T-helper 2 cell (primary cell): ENCODE results near the gene ZNF280C.
A peak's percentile ranks its signal among the peaks of the same experiment; 100 is the strongest.
"Not testable (repeated sequence)": the region's sequence is repeated elsewhere in the genome, so short reads cannot be mapped to it uniquely, and the experiment has no call there.

ENCODE experiments used
- DNase-seq, 5 experiments: peaks; one replicate each; pipeline versions ENCODE4 v3.0.0 to v3.0.0-alpha.2; 2012 to 2022
- total RNA-seq, 2 donors: gene quantifications; one replicate each; lab custom pipeline; 2026; lab: John Stamatoyannopoulos, UW

The ZNF280C gene
- total RNA-seq: 8.1 to 10.9 reads per million in 2 donors

DNA sequence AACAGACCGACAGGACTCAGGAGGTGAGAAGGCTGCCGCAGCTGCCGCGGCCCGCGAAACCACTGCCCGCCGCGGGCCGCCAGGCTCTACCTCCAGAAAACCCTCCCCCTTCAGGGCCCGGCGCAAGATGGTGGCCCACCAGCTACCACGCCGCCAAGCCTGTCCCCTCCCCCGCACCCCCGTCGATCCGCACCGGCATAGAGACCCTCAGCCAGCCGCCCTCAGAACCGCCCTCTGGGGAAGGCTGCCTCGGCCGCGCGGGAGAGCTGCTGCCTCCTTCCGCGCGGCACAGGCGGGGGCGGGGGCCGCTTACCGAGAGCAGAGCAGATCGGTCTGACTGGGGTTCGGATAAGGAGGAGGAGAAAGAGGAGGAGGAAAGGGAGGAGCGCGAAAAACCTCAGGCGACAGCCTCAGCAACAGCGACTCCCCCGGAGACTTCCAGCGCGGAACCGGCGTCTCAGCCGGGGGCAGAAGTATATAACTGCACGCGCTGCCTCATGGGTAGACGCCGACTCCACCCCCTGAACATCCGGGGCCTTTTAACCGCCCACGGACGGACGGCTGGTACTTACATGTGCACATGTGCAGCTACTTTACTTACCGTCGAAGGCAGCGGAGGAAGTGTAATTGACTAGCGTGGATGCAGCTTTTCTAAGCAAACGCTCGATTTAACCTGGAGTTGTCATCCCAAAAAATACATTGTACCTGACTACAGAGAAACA, at the start of gene ZNF280C:
Gene ZNF280C, minus strand, starts transcription at position 451 of the 722 bp plus-strand sequence. CDS start 8,450 bp downstream, outside the sequence.
- peak; percentile 67 to 97 (median 84) for DNase-seq

DNA sequence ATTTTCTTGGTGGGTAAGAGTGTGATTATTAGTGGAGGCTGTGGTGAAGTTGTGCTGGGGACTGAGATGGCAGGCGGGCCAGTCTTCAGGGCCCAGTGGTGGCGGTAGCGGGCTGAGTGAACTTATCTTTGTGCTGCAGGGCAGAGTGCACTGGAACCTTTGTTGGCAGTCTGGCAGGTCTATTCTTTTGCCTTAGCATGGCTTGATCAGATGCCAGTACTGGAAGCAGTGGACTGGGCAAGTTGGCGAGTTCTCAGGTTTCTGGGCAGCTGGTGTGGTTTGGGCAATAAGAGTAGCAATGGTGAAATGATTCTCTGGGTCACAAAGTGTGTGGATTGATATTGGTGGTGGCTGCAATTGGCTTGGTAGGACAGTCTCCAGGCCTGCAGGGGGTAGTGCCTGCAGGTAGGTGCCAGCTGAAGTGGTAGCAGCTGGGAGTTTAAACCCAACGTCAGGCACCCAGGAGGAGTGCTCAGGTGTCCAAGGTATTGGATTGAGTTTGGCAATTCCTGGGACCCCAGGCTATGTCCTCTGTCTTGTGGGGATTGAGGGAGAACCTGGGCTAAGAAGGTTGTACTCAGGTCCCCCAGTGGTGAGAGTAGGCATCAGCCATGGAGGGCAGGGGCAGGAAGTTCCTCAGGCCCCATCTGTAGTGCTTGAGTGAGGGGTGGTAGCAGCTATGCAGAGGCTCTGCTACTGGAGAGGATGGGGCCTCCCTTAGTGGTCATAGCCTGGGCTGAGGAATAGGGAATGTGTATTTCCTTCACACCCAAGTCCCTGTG, 36.1 kb upstream of the ZNF280C start:
- DNase-seq: no peak

- no peak for DNase-seq
Observed at GRCh38 chrX:130301977-130302376, 33.3 kb upstream of the ZNF280C start.

DNA sequence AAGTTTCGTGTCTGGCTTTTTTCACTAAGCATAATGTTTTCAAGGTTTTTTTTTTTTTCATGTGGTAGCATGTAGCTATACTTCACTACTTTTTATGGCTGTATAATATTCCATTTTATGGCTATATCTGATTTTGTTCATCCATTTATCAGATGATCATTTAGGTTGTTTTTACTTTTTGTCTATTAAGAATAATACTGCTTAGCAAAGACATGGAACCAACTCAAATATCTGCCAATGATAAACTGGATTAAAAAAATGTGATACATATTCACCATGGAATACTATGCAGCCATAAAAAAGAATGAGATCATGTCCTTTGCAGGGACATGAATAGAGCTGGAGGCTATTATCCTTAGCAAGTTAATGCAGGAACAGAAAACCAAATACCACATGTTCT, 32.7 kb upstream of the ZNF280C start:
- DNase-seq: no peak

GRCh38 chrX:130300010-130300282, 31.2 kb upstream of the ZNF280C start:
- DNase-seq: no peak

DNA sequence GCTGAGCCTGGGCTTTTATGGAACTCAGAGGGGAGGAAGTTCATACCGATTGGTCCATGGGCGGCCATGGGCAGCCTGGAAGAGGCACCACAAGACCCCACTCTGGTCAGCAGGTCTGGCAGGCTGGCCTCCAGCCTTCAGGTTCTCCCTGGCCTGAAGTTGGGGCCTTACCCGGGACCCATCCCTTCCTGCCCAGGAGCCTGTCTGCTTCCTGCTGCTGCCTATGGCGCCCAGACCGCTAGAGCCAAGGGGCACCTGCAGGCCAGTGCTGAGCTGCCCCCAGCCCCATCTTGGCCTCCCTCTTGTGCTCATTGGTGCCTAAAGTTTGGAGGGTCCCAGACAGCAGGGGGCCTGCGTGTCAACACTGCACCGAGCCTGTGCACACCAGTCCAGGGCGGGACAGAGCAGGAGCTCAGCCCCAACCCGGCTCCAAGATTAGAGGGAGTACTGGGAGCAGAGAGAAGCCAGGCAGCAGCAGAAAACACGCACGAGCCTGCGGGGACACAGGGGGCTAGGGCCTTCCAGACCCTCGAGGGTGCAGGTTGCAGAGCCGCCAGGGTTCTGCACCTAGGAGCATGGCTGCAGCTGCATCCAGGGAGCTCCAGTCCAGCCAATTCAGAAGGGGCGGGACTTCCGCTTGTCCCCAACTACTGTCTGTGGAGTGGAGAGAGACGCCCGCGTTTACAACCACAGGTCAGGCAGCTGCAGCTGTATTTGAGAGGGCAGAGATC, 30.7 kb upstream of the ZNF280C start:
- no peak for DNase-seq

- DNase-seq: no peak
Observed at GRCh38 chrX:130296743-130297142, 28.0 kb upstream of the ZNF280C start.

- no peak for DNase-seq
Observed at GRCh38 chrX:130296297-130296678, 27.6 kb upstream of the ZNF280C start.

DNA sequence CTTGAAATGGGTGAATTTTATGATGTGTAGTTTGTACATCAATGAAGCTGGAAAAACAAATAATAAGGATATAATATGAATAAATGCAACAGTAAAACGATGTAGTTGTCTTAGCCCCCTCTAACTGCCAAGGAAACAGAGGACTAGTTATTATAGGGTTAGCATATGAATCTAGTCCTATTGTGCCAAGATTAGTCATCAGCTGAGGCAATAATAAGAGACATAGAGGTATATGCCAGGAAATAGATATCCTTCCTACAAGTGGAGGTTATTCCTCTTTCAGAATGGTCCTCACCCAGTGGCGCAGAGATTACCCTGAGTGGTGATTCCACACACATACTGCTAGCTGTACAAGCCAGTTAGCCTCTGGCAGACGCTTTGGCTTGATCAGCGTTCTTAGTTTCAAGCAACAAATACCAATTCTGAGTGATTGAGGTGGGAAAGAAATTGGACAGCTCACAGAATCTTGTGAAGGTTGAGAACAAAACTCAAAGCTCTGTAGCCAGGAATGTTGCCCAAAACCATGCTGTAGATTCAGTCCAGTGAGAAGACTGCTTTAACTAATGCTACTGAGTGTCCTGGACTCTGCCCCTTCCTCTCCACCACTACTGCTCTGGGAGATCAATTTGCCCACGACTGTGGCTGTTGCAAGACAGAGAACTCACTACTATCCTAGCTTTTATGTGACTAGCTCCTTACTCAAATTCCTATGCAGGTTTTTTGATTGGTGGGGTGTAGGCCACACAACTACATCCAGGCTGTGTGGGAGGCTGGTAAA, 27.0 kb upstream of the ZNF280C start:
- DNase-seq: no peak

- DNase-seq: no peak
Observed at GRCh38 chrX:130287071-130287770, 18.5 kb upstream of the ZNF280C start.

GRCh38 chrX:130285710-130286109, 17.0 kb upstream of the ZNF280C start:
- no peak for DNase-seq

GRCh38 chrX:130285069-130285620, 16.4 kb upstream of the ZNF280C start:
- DNase-seq: no peak

- no peak for DNase-seq
Observed at GRCh38 chrX:130282151-130282550, 13.5 kb upstream of the ZNF280C start.

- no peak for DNase-seq
Observed at GRCh38 chrX:130280901-130281300, 12.2 kb upstream of the ZNF280C start.

GRCh38 chrX:130272253-130272652, 3.6 kb upstream of the ZNF280C start:
- not testable (repeated sequence) for DNase-seq

DNA sequence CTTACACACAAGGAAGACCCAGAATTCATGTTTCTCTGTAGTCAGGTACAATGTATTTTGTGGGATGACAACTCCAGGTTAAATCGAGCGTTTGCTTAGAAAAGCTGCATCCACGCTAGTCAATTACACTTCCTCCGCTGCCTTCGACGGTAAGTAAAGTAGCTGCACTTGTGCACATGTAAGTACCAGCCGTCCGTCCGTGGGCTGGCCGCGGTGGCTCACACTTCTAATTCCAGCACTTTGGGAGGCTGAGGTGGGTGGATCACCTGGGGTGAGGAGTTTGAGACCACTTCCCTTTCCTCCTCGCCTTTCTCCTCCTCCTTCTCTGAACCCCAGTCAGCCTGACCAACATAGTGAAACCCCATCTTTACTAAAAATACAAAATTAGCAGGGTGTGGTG, 692 bp upstream of the ZNF280C start:
- not testable (repeated sequence) for DNase-seq

DNA sequence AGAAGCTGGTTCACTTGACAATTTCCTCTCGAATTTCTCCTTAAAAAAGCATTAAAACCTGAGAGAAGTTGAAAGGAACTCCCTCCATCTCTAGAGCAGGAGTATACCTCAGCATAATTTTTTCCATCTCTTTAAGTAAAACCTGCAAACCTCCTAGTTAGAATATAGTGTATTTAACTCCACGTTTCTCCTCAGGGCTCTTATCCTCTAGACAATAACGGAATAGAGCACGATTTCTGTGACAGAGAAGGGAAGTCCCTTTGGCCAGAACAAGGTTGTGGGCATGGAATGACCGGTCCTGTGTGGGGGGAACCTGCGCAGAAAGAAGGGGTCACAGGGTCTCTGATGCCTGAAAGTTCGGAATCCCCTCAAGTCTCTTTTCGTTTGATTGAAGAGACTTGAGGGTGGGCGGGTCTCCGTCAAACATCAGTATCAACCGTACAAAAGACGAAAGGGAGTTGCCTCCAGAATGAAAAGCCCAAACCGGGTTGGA, 697 bp downstream of the ZNF280C start:
- DNase-seq: no peak

GRCh38 chrX:130264573-130264972, 4.1 kb downstream of the ZNF280C start:
- peak in 1 of 5 experiments; percentile 50 for DNase-seq

DNA sequence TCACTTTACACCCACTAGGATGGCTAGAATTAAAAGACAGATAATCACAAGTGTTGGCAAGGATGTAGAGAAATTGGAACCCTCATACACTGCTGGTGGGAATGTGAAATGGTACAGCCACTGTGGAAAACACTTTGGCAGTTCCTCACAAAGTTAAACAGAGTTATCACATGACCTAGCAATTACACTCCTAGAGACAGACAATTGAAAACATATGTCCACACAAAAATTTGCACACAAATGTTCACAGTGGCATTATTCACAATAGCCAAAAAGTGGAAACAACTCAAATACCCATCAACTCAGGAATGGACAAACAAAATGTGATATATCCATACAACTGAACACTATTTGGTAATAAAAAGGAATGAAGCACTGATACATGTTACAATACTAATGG, 5.7 kb downstream of the ZNF280C start:
- no peak for DNase-seq

DNA sequence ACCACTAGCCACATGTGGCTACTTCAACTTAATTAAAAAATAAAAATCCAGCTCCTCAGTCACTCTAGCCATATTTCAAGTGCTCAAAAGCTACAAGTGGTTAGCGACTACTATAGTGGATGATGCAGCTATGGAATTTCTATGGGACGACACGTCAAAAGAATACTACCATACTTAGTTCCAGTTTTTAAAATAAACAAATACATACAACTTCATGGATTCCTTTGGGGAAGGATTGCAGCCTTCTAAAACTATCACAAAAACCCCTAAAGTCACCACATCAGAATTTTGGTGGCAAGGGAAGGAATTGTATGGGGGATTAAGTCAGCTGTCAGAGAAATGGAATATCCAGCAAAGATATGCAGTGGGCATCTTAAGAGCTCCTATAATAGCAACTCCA, 6.5 kb downstream of the ZNF280C start:
- no peak for DNase-seq

GRCh38 chrX:130261296-130261893, 7.3 kb downstream of the ZNF280C start:
- DNase-seq: no peak
